Measurements from ENCODE around the gene COL4A2. TPM values are rescaled to one million over a fixed set of nuclear protein-coding genes. Genes with fewer than 3 reads are reported as not detected.
"Not testable (repeated sequence)": the region's sequence is repeated elsewhere in the genome, so short reads cannot be mapped to it uniquely, and the experiment has no call there.

The COL4A2 gene
- polyA plus RNA-seq, 1 experiment, result 886 TPM

- TF ChIP-seq CTCF (IDR thresholded peaks at IDR 0.05; ENCODE audit: insufficient read depth, low read depth, low read length), result no peak
- Histone ChIP-seq H3K4me3 (ENCODE audit: low read depth, low read length) (no peak overlapping the region), H3K36me3 (ENCODE audit: control insufficient read depth, insufficient read depth, low read length) (peaks cover 14% of the 10 kb centered on the region)
Measured at GRCh38 chr13:110317496-110318195, 10.6 kb downstream of the COL4A2 start.

DNA sequence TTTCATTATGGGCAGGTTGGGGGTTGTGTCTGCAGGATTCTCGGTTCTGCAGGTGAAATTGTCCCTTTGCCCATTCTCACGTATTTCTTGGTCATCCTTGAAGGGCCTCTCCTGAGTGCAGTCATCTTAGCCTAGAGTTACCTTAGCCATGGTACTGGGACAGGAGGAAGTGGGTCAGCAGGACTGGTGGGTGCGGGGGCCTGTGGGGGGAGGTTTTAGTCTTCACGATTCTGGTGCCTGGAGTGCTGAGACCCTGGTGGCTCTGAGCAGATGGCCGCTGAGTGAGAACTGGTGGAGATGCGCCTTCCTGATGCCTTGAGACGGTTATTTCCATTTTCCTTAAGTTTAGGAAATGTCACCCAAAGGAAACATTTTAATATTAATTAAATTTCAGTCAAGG is 11.8 kb downstream of the COL4A2 start:
- DNase-seq (ENCODE audit: low read depth), result no peak

More at GRCh38 chr13:110317496-110318195, 10.6 kb downstream of the COL4A2 start:
- CTCF ChIA-PET, result no interaction called here
- no peaks in the 10 kb centered on the region for H3K27me3 ChIP-seq (ENCODE audit: control insufficient read depth, insufficient read depth, low read length)
- POLR2A ChIA-PET, result no interaction called here
- DNase-seq (ENCODE audit: low read depth), result no peak

GRCh38 chr13:110319397-110319773 is 12.3 kb downstream of the COL4A2 start:
- TF ChIP-seq CTCF (IDR thresholded peaks at IDR 0.05; ENCODE audit: insufficient read depth, low read depth, low read length), result no peak
- Histone ChIP-seq H3K4me3 (ENCODE audit: low read depth, low read length) (no peak overlapping the region), H3K36me3 (ENCODE audit: control insufficient read depth, insufficient read depth, low read length) (peaks cover 14% of the 10 kb centered on the region), H3K27me3 (ENCODE audit: control insufficient read depth, insufficient read depth, low read length) (no peaks in the 10 kb centered on the region)
- no peak for DNase-seq (ENCODE audit: low read depth)
- ChIA-PET CTCF (interaction anchor here (0.6 kb wide), 3 partner anchors 34 to 171 kb away, joined by 3 read pairs; no protein-coding TSS in a partner anchor), POLR2A (interaction anchor here (0.5 to 0.6 kb wide), 2 partner anchors 19 to 86 kb away, joined by 3 to 19 read pairs; no protein-coding TSS in a partner anchor)

More for the DNA sequence above, 11.8 kb downstream of the COL4A2 start:
- CTCF ChIA-PET, result interaction anchor here (0.6 kb wide), 1 partner anchor 56 kb away, joined by 3 read pairs; no protein-coding TSS in a partner anchor
- POLR2A ChIA-PET, result no interaction called here
- no peak for TF ChIP-seq CTCF (IDR thresholded peaks at IDR 0.05; ENCODE audit: insufficient read depth, low read depth, low read length)
- H3K4me3 ChIP-seq (ENCODE audit: low read depth, low read length), result no peak overlapping the region
- peaks cover 14% of the 10 kb centered on the region for H3K36me3 ChIP-seq (ENCODE audit: control insufficient read depth, insufficient read depth, low read length)
- H3K27me3 ChIP-seq (ENCODE audit: control insufficient read depth, insufficient read depth, low read length), result no peaks in the 10 kb centered on the region

GRCh38 chr13:110319774-110320509 is 12.9 kb downstream of the COL4A2 start:
- ChIA-PET POLR2A (interaction anchor here (0.5 to 0.6 kb wide), 2 partner anchors 18 to 86 kb away, joined by 3 to 19 read pairs; no protein-coding TSS in a partner anchor), CTCF (interaction anchor here (0.6 kb wide), 3 partner anchors 33 to 171 kb away, joined by 3 read pairs; no protein-coding TSS in a partner anchor)
- Histone ChIP-seq H3K36me3 (ENCODE audit: control insufficient read depth, insufficient read depth, low read length) (peaks cover 11% of the 10 kb centered on the region), H3K4me3 (ENCODE audit: low read depth, low read length) (no peak overlapping the region), H3K27me3 (ENCODE audit: control insufficient read depth, insufficient read depth, low read length) (no peaks in the 10 kb centered on the region)
- TF ChIP-seq CTCF (IDR thresholded peaks at IDR 0.05; ENCODE audit: insufficient read depth, low read depth, low read length), result no peak
- peak; percentile 45 for DNase-seq (ENCODE audit: low read depth)

GRCh38 chr13:110320645-110321044 is 13.6 kb downstream of the COL4A2 start:
- ChIA-PET POLR2A (no interaction called here), CTCF (no interaction called here)
- H3K4me3 ChIP-seq (ENCODE audit: low read depth, low read length), result no peak overlapping the region
- no peak for TF ChIP-seq CTCF (IDR thresholded peaks at IDR 0.05; ENCODE audit: insufficient read depth, low read depth, low read length)
- no peaks in the 10 kb centered on the region for H3K27me3 ChIP-seq (ENCODE audit: control insufficient read depth, insufficient read depth, low read length)
- DNase-seq (ENCODE audit: low read depth), result no peak
- H3K36me3 ChIP-seq (ENCODE audit: control insufficient read depth, insufficient read depth, low read length), result peaks cover 11% of the 10 kb centered on the region

DNA sequence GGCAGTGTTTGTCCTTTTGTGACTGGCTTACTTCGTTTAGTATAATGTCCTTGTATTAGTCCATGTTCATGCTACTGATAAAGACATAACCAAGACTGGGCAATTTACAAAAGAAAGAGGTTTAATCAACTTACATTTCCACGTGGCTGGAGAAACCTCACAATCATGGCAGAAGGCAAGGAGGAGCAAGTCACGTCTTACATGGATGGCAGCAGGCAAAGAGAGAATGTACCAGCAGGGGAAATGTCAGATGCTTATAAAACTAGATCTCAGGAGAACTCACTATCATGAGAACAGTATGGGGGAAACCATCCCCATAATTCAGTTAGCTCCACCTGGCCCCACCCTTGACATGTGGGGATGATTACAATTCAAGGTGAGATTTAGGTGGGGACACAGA is 14.5 kb downstream of the COL4A2 start:
- DNase-seq (ENCODE audit: low read depth); H3K36me3 ChIP-seq (ENCODE audit: control insufficient read depth, insufficient read depth, low read length); H3K4me3 ChIP-seq (ENCODE audit: low read depth, low read length); H3K27me3 ChIP-seq (ENCODE audit: control insufficient read depth, insufficient read depth, low read length); POLR2A ChIA-PET: not testable (repeated sequence)
- CTCF ChIA-PET, result interaction anchor here (2.4 kb wide), 1 partner anchor 74 kb away, joined by 6 read pairs; no protein-coding TSS in a partner anchor
